Adrenal gland (tissue), 19 donors: ENCODE results near the gene COG8. TPM values are rescaled to one million over a fixed set of nuclear protein-coding genes. Genes with fewer than 3 reads are reported as not detected.
A peak's percentile ranks its signal among the peaks of the same experiment; 100 is the strongest.

Experiments used
- DNase-seq, 7 donors: peaks; one replicate each; pipeline ENCODE4 v3.0.0-alpha.2; 2019 to 2020
- H3K27ac ChIP-seq, 5 donors: fragments of 200-600 bp; sonication (generic) in 4 of 5; 1 replicate in 3 of 5; 2 replicates in 2 of 5; pipeline versions ENCODE4 v1.5.1 to v1.8.0; 2016 to 2020; ENCODE audit warnings: mild to moderate bottlenecking in 1 of 5
- H3K27me3 ChIP-seq: fragments of 200-600 bp; 2 replicates; pipeline ENCODE4 v1.8.0; 2021
- H3K36me3 ChIP-seq, 2 donors: fragments of 200-600 bp; replicated peaks in 1 of 2; 1 replicate in 1 of 2; 2 replicates in 1 of 2; pipeline versions ENCODE4 v1.5.1 to v1.8.0; 2018 to 2022
- H3K4me1 ChIP-seq, 2 donors: fragments of 200-600 bp; replicated peaks in 1 of 2; 1 replicate in 1 of 2; 2 replicates in 1 of 2; pipeline versions ENCODE4 v1.5.1 to v1.8.0; 2018 to 2021
- H3K4me3 ChIP-seq, 4 donors: fragments of 200-600 bp; sonication (generic) in 3 of 4; one replicate each; pipeline ENCODE4 v1.5.1; 2016 to 2018
- H3K9me3 ChIP-seq, 3 donors: fragments of 200-600 bp; sonication (generic) in 1 of 3; replicated peaks in 1 of 3; 1 replicate in 2 of 3; 2 replicates in 1 of 3; pipeline versions ENCODE4 v1.5.1 to v1.8.0; 2016 to 2021
- CTCF ChIP-seq, 6 experiments: fragments of 450-650 bp in 4 of 6; fragments of 200-600 bp in 2 of 6; sonication (generic) in 1 of 6; IDR thresholded peaks; 1 replicate in 5 of 6; 2 replicates in 1 of 6; pipeline versions ENCODE4 v1.5.1 to v1.8.0; 2016 to 2021; ENCODE audit warnings: antibody characterized with exemption in 6 of 6, mild to moderate bottlenecking in 2 of 6, moderate library complexity in 1 of 6
- POLR2A ChIP-seq, 2 donors: fragments of 450-650 bp; IDR thresholded peaks; one replicate each; pipeline ENCODE4 v1.6.1; 2017; ENCODE audit warnings: antibody characterized with exemption in 2 of 2, mild to moderate bottlenecking in 2 of 2, moderate library complexity in 1 of 2
- WGBS, 4 donors: extraction: QIAGEN DNeasy Blood & Tissue Kit in 2 of 4; methylation state at CpG; one replicate each; pipeline versions ENCODE4 v1.1.5 to v1.1.7; 2013 to 2017; 5-methylcytosine and 5-hydroxymethylcytosine counted together
- intact Hi-C, 2 donors: fragments of 100-400 bp; cut with DNase I; formaldehyde crosslinking; loops; one replicate each; pipeline versions ENCODE4 v1.14.1 to v1.15.0; 2022 to 2023
- long read RNA-seq, 10 donors: library from polyadenylated mRNA in 3 of 10; unstranded in 2 of 10; stranded (forward) in 1 of 10; transcript quantifications; one replicate each; pipeline ENCODE4 v2.0.0 and lab custom pipeline, GENCODE V29; 2021 to 2026
- polyA plus RNA-seq, 3 donors: library from polyadenylated mRNA; stranded (reverse); fragments of 200-250 nt in 2 of 3; fragments of 350-450 nt in 1 of 3; fragmentation: Illumina TruSeq in 1 of 3; extraction: RNeasy Lipid Tissue Mini Kit (QIAGEN cat#74804) in 1 of 3; gene quantifications; one replicate each; pipeline ENCODE4 v1.2.3, GENCODE V29; 2013 to 2014
- total RNA-seq, 9 donors: library from RNA; depleted of rRNA in 4 of 9; stranded (reverse); fragments of >200 nt in 4 of 9; fragments of 120-200 nt in 1 of 9; fragmentation: NEBNext Ultra II Directional in 1 of 9; extraction: Animal tissue kit (Norgen Biotek cat#: 25700) in 1 of 9; gene quantifications; one replicate each; pipeline versions ENCODE4 v1.1.0 to v1.2.4, GENCODE V29; 2013 to 2023
- donor health status: healthy with polysubstance abuse.
- donor health status: Bipolar disorder and iron deficiency.
- donor health status: DM: yes; HTN: yes; CAD: no.
- donor health status: DM: no; HTN: no; CAD: no.
- donor health status: DM: no; HTN: no; CAD: no.
- donor health status: DM: yes; HTN: yes; CAD: no.

COG8 gene
- 10 to 100 TPM; 41.2 to 85.3 (median 55.4) TPM for total RNA-seq
- 10 to 100 TPM; 26.1 to 30.1 (median 28.0) TPM for polyA plus RNA-seq
- long read RNA-seq, donor 1, full-length matches to known transcripts, result 16 of 25 reads
- long read RNA-seq, donor 1, partial matches to known transcripts, result 9 of 25 reads
- long read RNA-seq, donor 1, other reads (novel, unspliced or antisense), result 0 of 25 reads
- long read RNA-seq, donor 2, full-length matches to known transcripts, result 14 of 20 reads
- long read RNA-seq, donor 2, partial matches to known transcripts, result 6 of 20 reads
- long read RNA-seq, donor 2, other reads (novel, unspliced or antisense), result 0 of 20 reads
- long read RNA-seq, donor 3, full-length matches to known transcripts, result 14 of 19 reads
- long read RNA-seq, donor 3, partial matches to known transcripts, result 5 of 19 reads
- long read RNA-seq, donor 3, other reads (novel, unspliced or antisense), result 0 of 19 reads
- long read RNA-seq, donor 4, full-length matches to known transcripts, result 28 of 46 reads
- long read RNA-seq, donor 4, partial matches to known transcripts, result 12 of 46 reads
- long read RNA-seq, donor 4, other reads (novel, unspliced or antisense), result 6 of 46 reads
- long read RNA-seq, donor 5, full-length matches to known transcripts, result 83 of 97 reads
- long read RNA-seq, donor 5, partial matches to known transcripts, result 9 of 97 reads
- long read RNA-seq, donor 5, other reads (novel, unspliced or antisense), result 5 of 97 reads
- long read RNA-seq, donor 6, full-length matches to known transcripts, result 9 of 17 reads
- long read RNA-seq, donor 6, partial matches to known transcripts, result 2 of 17 reads
- long read RNA-seq, donor 6, other reads (novel, unspliced or antisense), result 6 of 17 reads
- long read RNA-seq, donor 7, full-length matches to known transcripts, result 9 of 39 reads
- long read RNA-seq, donor 7, partial matches to known transcripts, result 30 of 39 reads
- long read RNA-seq, donor 7, other reads (novel, unspliced or antisense), result 0 of 39 reads
- long read RNA-seq, donor 8, full-length matches to known transcripts, result 11 of 29 reads
- long read RNA-seq, donor 8, partial matches to known transcripts, result 18 of 29 reads
- long read RNA-seq, donor 8, other reads (novel, unspliced or antisense), result 0 of 29 reads
- long read RNA-seq, donor 9, full-length matches to known transcripts, result 4 of 25 reads
- long read RNA-seq, donor 9, partial matches to known transcripts, result 21 of 25 reads
- long read RNA-seq, donor 9, other reads (novel, unspliced or antisense), result 0 of 25 reads
- long read RNA-seq, donor 10, full-length matches to known transcripts, result 9 of 23 reads
- long read RNA-seq, donor 10, partial matches to known transcripts, result 14 of 23 reads
- long read RNA-seq, donor 10, other reads (novel, unspliced or antisense), result 0 of 23 reads

- TF ChIP-seq CTCF (IDR thresholded peaks at IDR 0.05) (peak; percentile 76 to 88 (median 84)), POLR2A (IDR thresholded peaks at IDR 0.05) (peak in 1 of 2 donors; percentile 88)
- intact Hi-C loops, result no loop called here
- peaks cover 12 to 30% of the 10 kb centered on the region in 2 donors for H3K4me1 ChIP-seq
- no peaks in the 10 kb centered on the region for H3K27me3 ChIP-seq
- H3K27ac ChIP-seq, result peak within 1 kb of the TSS; percentile 70 to 94 (median 90)
- peaks cover 0 to 45% of the 10 kb centered on the region in 2 donors for H3K36me3 ChIP-seq
- no peaks in the 10 kb centered on the region for H3K9me3 ChIP-seq
- peak within 1 kb of the TSS; percentile 43 to 78 (median 62) for H3K4me3 ChIP-seq
- WGBS, 4 donors, result 0% methylated on average over 29 to 77 of the region's 77 CpGs
- peak; percentile 94 to 99 (median 98) for DNase-seq
Measured at GRCh38 chr16:69339289-69340094, at the start of gene COG8, which contains the start of gene NIP7. COG8 (minus strand) TSS chr16:69339564; CDS start chr16:69339552, 12 bp downstream. NIP7 (plus strand) TSS chr16:69339772; CDS start chr16:69339830, 58 bp downstream.

GRCh38 chr16:69386596-69386995 lies 47.2 kb upstream of the COG8 start:
- peak overlapping the region in 1 of 4 donors; percentile 48 for H3K4me3 ChIP-seq
- no peak overlapping the region for H3K27ac ChIP-seq
- TF ChIP-seq CTCF (IDR thresholded peaks at IDR 0.05) (no peak), POLR2A (IDR thresholded peaks at IDR 0.05) (no peak)

GRCh38 chr16:69384974-69385373 lies 45.6 kb upstream of the COG8 start:
- Histone ChIP-seq H3K4me3 (peak overlapping the region in 3 of 4 donors; percentile 35 to 83 (median 48)), H3K36me3 (peaks cover 0 to 35% of the 10 kb centered on the region in 2 donors), H3K9me3 (no peaks in the 10 kb centered on the region), H3K27me3 (no peaks in the 10 kb centered on the region), H3K27ac (peak overlapping the region; percentile 30 to 100 (median 85)), H3K4me1 (peaks cover 12 to 20% of the 10 kb centered on the region in 2 donors)
- no peak for TF ChIP-seq CTCF (IDR thresholded peaks at IDR 0.05)
- TF ChIP-seq POLR2A (IDR thresholded peaks at IDR 0.05), result no peak
- no peak for DNase-seq
- 3 to 4% (median 4%) methylated on average over 6 of the region's 6 CpGs for WGBS, 4 donors
- intact Hi-C loops, result no loop called here

More at GRCh38 chr16:69386596-69386995, 47.2 kb upstream of the COG8 start:
- peak in 1 of 7 donors; percentile 20 for DNase-seq
- WGBS, 4 donors, result 73 to 90% (median 79%) methylated on average over 1 of the region's 1 CpG
- H3K4me1 ChIP-seq, result peaks cover 12 to 15% of the 10 kb centered on the region in 2 donors
- H3K36me3 ChIP-seq, result peaks cover 0 to 22% of the 10 kb centered on the region in 2 donors
- intact Hi-C loops, result no loop called here
- H3K27me3 ChIP-seq, result no peaks in the 10 kb centered on the region
- H3K9me3 ChIP-seq, result no peaks in the 10 kb centered on the region
